A673 (cell line): ENCODE data around the gene LIPH. TPM values are rescaled to one million over a fixed set of nuclear protein-coding genes. Genes with fewer than 3 reads are reported as not detected.
A peak's percentile ranks its signal among the peaks of the same experiment; 100 is the strongest.

Source experiments
- BruUV-seq: library from RNA; stranded (reverse); fragments of 400-500 nt; replicated peaks from 2 replicates; lab custom pipeline; 2021; lab: Mats Ljungman, UMichigan
- CTCF ChIA-PET: fragments of 300-600 bp; sonication (Branson Sonifier 250); formaldehyde crosslinking; loops from one replicate; lab custom pipeline; 2022; ENCODE audit warnings: antibody characterized with exemption; lab: Charles Lee
- POLR2A ChIA-PET: fragments of 300-600 bp; sonication (Branson Sonifier 250); formaldehyde crosslinking; loops from one replicate; lab custom pipeline; 2022; ENCODE audit warnings: antibody characterized with exemption; ENCODE audit not compliant: low non-redundant PET; lab: Charles Lee
- DNase-seq: peaks from one replicate; pipeline ENCODE4 v3.0.0-alpha.2; 2015; ENCODE audit warnings: low spot score
- H3K27ac ChIP-seq: fragments of 200-600 bp; sonication (generic); 2 replicates; pipeline ENCODE4 v1.5.1; 2016; ENCODE audit warnings: mixed run types, low read depth, mild to moderate bottlenecking, mixed read lengths, antibody characterized with exemption, low read length; ENCODE audit not compliant: poor library complexity, severe bottlenecking
- H3K27me3 ChIP-seq: fragments of 200-600 bp; sonication (generic); replicated peaks from 2 replicates; pipeline ENCODE4 v1.6.1; 2017; ENCODE audit warnings: mixed run types, low read depth, mild to moderate bottlenecking, mixed read lengths, antibody characterized with exemption, low read length; ENCODE audit not compliant: insufficient read depth, poor library complexity
- H3K36me3 ChIP-seq: fragments of 200-600 bp; sonication (generic); 2 replicates; pipeline ENCODE4 v1.6.1; 2016; ENCODE audit warnings: mixed run types, mild to moderate bottlenecking, mixed read lengths, antibody characterized with exemption, low read length; ENCODE audit not compliant: insufficient read depth, poor library complexity, severe bottlenecking
- H3K4me1 ChIP-seq: fragments of 200-600 bp; sonication (generic); 2 replicates; pipeline ENCODE4 v1.6.1; 2017; ENCODE audit warnings: mixed run types, mild to moderate bottlenecking, mixed read lengths, antibody characterized with exemption, low read length; ENCODE audit not compliant: insufficient read depth, poor library complexity, severe bottlenecking
- H3K4me3 ChIP-seq: fragments of 200-600 bp; sonication (generic); 2 replicates; pipeline ENCODE4 v1.5.1; 2016; ENCODE audit warnings: low read depth, mixed run types, mild to moderate bottlenecking, mixed read lengths, low read length; ENCODE audit not compliant: poor library complexity, severe bottlenecking
- H3K9me3 ChIP-seq: fragments of 200-600 bp; sonication (generic); 2 replicates; pipeline ENCODE4 v1.6.1; 2016; ENCODE audit warnings: mixed run types, low read depth, mild to moderate bottlenecking, mixed read lengths, antibody characterized with exemption, low read length; ENCODE audit not compliant: poor library complexity, severe bottlenecking
- EZH2 ChIP-seq: fragments of 200-600 bp; sonication (generic); IDR thresholded peaks from 2 replicates; pipeline ENCODE4 v1.6.1; 2017; ENCODE audit warnings: borderline replicate concordance, low read depth, mild to moderate bottlenecking, mixed read lengths, antibody characterized with exemption, low read length; ENCODE audit not compliant: poor library complexity, severe bottlenecking
- intact Hi-C: fragments of 100-400 bp; cut with micrococcal nuclease; formaldehyde crosslinking; loops from one replicate; pipeline ENCODE4 v1.10.0; 2022; ENCODE audit not compliant: unreplicated experiment
- total RNA-seq: library from RNA; stranded (reverse); gene quantifications from 2 replicates; pipeline ENCODE4 v1.2.3, GENCODE V29; 2021
- TF ChIP-seq, protein P1 (sequence below): fragments of 300-800, 200-600 bp; sonication (generic); conservative IDR thresholded peaks from 2 replicates; pipeline ENCODE4 v1.5.1; 2017; ENCODE audit warnings: low read depth, mild to moderate bottlenecking, antibody characterized with exemption, low read length, moderate library complexity, mixed read lengths

The LIPH gene
- total RNA-seq, 1 experiment from 2014 or later, result 12.1 TPM

- DNase-seq, result no peak
- CTCF ChIA-PET, result no interaction called here
- TF ChIP-seq, protein P1, sequence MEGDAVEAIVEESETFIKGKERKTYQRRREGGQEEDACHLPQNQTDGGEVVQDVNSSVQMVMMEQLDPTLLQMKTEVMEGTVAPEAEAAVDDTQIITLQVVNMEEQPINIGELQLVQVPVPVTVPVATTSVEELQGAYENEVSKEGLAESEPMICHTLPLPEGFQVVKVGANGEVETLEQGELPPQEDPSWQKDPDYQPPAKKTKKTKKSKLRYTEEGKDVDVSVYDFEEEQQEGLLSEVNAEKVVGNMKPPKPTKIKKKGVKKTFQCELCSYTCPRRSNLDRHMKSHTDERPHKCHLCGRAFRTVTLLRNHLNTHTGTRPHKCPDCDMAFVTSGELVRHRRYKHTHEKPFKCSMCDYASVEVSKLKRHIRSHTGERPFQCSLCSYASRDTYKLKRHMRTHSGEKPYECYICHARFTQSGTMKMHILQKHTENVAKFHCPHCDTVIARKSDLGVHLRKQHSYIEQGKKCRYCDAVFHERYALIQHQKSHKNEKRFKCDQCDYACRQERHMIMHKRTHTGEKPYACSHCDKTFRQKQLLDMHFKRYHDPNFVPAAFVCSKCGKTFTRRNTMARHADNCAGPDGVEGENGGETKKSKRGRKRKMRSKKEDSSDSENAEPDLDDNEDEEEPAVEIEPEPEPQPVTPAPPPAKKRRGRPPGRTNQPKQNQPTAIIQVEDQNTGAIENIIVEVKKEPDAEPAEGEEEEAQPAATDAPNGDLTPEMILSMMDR, result no peak
- no peak for TF ChIP-seq EZH2
- Histone ChIP-seq H3K36me3 (no peaks in the 10 kb centered on the region), H3K9me3 (no peaks in the 10 kb centered on the region), H3K4me1 (peaks cover 24% of the 10 kb centered on the region), H3K27ac (no peak overlapping the region), H3K4me3 (no peak overlapping the region), H3K27me3 (no peaks in the 10 kb centered on the region)
- no TSS peak for BruUV-seq
- POLR2A ChIA-PET, result no interaction called here
- intact Hi-C loops, result no loop called here
These were observed 11.7 kb downstream of the LIPH start for GRCh38 chr3:185540695-185541094.

DNA sequence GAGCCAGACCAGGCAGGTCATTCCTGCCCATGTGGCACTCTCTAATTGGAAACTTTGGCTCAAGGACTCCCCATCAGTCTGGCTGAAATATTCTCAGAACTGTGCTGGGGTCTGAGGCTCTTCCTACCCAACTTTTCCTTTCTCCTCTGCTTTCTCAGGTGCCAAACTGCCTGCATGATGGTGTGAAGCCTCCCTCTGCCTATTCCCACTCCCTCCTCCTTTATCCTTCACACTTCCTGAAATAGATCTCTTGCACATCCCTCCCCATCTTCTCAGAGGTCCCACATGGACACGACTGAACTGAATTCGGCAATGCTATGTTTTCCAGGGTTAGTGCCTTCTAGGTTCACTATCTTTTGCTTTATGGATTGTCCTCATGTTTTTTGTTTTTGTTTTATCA, 12.5 kb downstream of the LIPH start:
- intact Hi-C loops, result no loop called here
- H3K27me3 ChIP-seq, result no peaks in the 10 kb centered on the region
- H3K4me3 ChIP-seq, result no peak overlapping the region
- no peaks in the 10 kb centered on the region for H3K36me3 ChIP-seq
- DNase-seq, result no peak
- ChIA-PET POLR2A (no interaction called here), CTCF (no interaction called here)
- TF ChIP-seq, protein P1, result no peak
- no peak for TF ChIP-seq EZH2
- no peaks in the 10 kb centered on the region for H3K9me3 ChIP-seq
- no TSS peak for BruUV-seq
- peaks cover 17% of the 10 kb centered on the region for H3K4me1 ChIP-seq
- H3K27ac ChIP-seq, result no peak overlapping the region

- Histone ChIP-seq H3K36me3 (no peaks in the 10 kb centered on the region), H3K9me3 (no peaks in the 10 kb centered on the region), H3K4me3 (peak overlapping the region; percentile 17), H3K4me1 (peaks cover 14% of the 10 kb centered on the region), H3K27ac (peak overlapping the region; percentile 89), H3K27me3 (no peaks in the 10 kb centered on the region)
- ChIA-PET POLR2A (no interaction called here), CTCF (no interaction called here)
- BruUV-seq, result no TSS peak
- peak; percentile 99 for DNase-seq
- intact Hi-C loops, result no loop called here
- no peak for TF ChIP-seq EZH2
- TF ChIP-seq, protein P1, result no peak
These were observed 14.9 kb downstream of the LIPH start for GRCh38 chr3:185537369-185537970.
